ENCODE results near the gene LCP1. TPM values are rescaled to one million over a fixed set of nuclear protein-coding genes. Genes with fewer than 3 reads are reported as not detected.

The LCP1 gene
- total and polyA plus RNA-seq, 2 of the 13 experiments (the other 11 are each of a cell fraction or from before 2014, with no cell fraction given) = 1.6 TPM

- TF ChIP-seq MNT (IDR thresholded peaks at IDR 0.05) (no peak), AGO1 (IDR thresholded peaks at IDR 0.05; ENCODE audit: low read depth, low read length, poor library complexity, severe bottlenecking) (no peak), TBX2 (CRISPR knock-in tag; IDR thresholded peaks at IDR 0.05; ENCODE audit: borderline replicate concordance) (no peak), ZNF772 (CRISPR knock-in tag; IDR thresholded peaks at IDR 0.05) (no peak), PTBP1 (IDR thresholded peaks at IDR 0.05; ENCODE audit: low read depth, low read length, poor library complexity, severe bottlenecking) (no peak), HOMEZ (CRISPR knock-in tag; IDR thresholded peaks at IDR 0.05; ENCODE audit: low read depth) (no peak), HMG20A (CRISPR knock-in tag; IDR thresholded peaks at IDR 0.05; ENCODE audit: borderline replicate concordance) (no peak), FOXO1 (CRISPR knock-in tag; IDR thresholded peaks at IDR 0.05) (no peak), ZNF3 (CRISPR knock-in tag; IDR thresholded peaks at IDR 0.05) (no peak), TMF1 (CRISPR knock-in tag; IDR thresholded peaks at IDR 0.05; ENCODE audit: low read depth) (no peak), ISL2 (CRISPR knock-in tag; IDR thresholded peaks at IDR 0.05) (0 out of 2 replicates have a peak, but pooled peaks have one; percentile 23), EHMT2 (IDR thresholded peaks at IDR 0.05; ENCODE audit: borderline replicate concordance, low read depth, low read length) (no peak), HNF4A (CRISPR knock-in tag; IDR thresholded peaks at IDR 0.05) (peak; percentile 6; the same call in 1 of the 2 replicates), EEA1 (CRISPR knock-in tag; IDR thresholded peaks at IDR 0.05; ENCODE audit: borderline replicate concordance) (no peak), ZNF350 (CRISPR knock-in tag; IDR thresholded peaks at IDR 0.05; ENCODE audit: borderline replicate concordance, low read depth) (no peak), ETV6 (CRISPR knock-in tag; conservative IDR thresholded peaks at IDR 0.05) (no peak), ARNT2 (CRISPR knock-in tag; IDR thresholded peaks at IDR 0.05; ENCODE audit: low read depth) (0 out of 2 replicates have a peak, but pooled peaks have one; percentile 42), FOXA1 (IDR thresholded peaks at IDR 0.05) (no peak), FOXA1 (CRISPR knock-in tag; IDR thresholded peaks at IDR 0.05) (no peak), ZFP62 (CRISPR knock-in tag; IDR thresholded peaks at IDR 0.05) (no peak), ZNF788 (CRISPR knock-in tag; IDR thresholded peaks at IDR 0.05; ENCODE audit: borderline replicate concordance) (no peak), RFXANK (CRISPR knock-in tag; IDR thresholded peaks at IDR 0.05) (no peak)
- TF ChIP-seq, protein P1, sequence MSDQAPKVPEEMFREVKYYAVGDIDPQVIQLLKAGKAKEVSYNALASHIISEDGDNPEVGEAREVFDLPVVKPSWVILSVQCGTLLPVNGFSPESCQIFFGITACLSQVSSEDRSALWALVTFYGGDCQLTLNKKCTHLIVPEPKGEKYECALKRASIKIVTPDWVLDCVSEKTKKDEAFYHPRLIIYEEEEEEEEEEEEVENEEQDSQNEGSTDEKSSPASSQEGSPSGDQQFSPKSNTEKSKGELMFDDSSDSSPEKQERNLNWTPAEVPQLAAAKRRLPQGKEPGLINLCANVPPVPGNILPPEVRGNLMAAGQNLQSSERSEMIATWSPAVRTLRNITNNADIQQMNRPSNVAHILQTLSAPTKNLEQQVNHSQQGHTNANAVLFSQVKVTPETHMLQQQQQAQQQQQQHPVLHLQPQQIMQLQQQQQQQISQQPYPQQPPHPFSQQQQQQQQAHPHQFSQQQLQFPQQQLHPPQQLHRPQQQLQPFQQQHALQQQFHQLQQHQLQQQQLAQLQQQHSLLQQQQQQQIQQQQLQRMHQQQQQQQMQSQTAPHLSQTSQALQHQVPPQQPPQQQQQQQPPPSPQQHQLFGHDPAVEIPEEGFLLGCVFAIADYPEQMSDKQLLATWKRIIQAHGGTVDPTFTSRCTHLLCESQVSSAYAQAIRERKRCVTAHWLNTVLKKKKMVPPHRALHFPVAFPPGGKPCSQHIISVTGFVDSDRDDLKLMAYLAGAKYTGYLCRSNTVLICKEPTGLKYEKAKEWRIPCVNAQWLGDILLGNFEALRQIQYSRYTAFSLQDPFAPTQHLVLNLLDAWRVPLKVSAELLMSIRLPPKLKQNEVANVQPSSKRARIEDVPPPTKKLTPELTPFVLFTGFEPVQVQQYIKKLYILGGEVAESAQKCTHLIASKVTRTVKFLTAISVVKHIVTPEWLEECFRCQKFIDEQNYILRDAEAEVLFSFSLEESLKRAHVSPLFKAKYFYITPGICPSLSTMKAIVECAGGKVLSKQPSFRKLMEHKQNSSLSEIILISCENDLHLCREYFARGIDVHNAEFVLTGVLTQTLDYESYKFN (CRISPR knock-in tag; conservative IDR thresholded peaks at IDR 0.05) = no peak
- TF ChIP-seq, protein P2, sequence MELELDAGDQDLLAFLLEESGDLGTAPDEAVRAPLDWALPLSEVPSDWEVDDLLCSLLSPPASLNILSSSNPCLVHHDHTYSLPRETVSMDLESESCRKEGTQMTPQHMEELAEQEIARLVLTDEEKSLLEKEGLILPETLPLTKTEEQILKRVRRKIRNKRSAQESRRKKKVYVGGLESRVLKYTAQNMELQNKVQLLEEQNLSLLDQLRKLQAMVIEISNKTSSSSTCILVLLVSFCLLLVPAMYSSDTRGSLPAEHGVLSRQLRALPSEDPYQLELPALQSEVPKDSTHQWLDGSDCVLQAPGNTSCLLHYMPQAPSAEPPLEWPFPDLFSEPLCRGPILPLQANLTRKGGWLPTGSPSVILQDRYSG (CRISPR knock-in tag; IDR thresholded peaks at IDR 0.05) = no peak
Observed at GRCh38 chr13:46126552-46127357, 55.2 kb downstream of the LCP1 start (continued).
